HepG2 (cell line): ENCODE data around the gene CTNND2. TPM values are rescaled to one million over a fixed set of nuclear protein-coding genes. Genes with fewer than 3 reads are reported as not detected.

ENCODE experiments used
- ATAC-seq: fragments of 200-7000 bp; cut with Tn5 transposase; 3 replicates; pipeline ENCODE4 v1.9.1; 2020; ENCODE audit warnings: mild to moderate bottlenecking, moderate library complexity
- BruUV-seq: library from RNA; stranded (reverse); fragments of 400-500 nt; replicated peaks from 2 replicates; lab custom pipeline; 2021; lab: Mats Ljungman, UMichigan
- CTCF ChIA-PET: fragments of 300-600 bp; formaldehyde crosslinking; extraction: SDS; loops from one replicate; lab custom pipeline; 2021; ENCODE audit warnings: low total read pairs, inconsistent platforms, low intra/inter-chr PET ratio; lab: Yijun Ruan, JAX
- POLR2A ChIA-PET: fragments of 350-600 bp; sonication (Branson Sonifier 250); formaldehyde crosslinking; loops from one replicate; lab custom pipeline; 2020; ENCODE audit warnings: antibody characterized with exemption, inconsistent platforms; lab: Yijun Ruan, JAX
- DNase-seq: peaks from one replicate; pipeline ENCODE4 v3.0.0-alpha.2; 2015; ENCODE audit warnings: low spot score
- FAIRE-seq: peaks from 3 replicates; lab custom pipeline; 2011; peaks lifted over from hg19 to GRCh38; lab: Jason Lieb, UNC
- H2AFZ ChIP-seq: one replicate; pipeline ENCODE4 v1.6.1; 2011; ENCODE audit warnings: low read length, inconsistent platforms
- H3K27ac ChIP-seq: fragments of 300-600 bp; 3 replicates; pipeline ENCODE4 v1.8.0; 2011; ENCODE audit warnings: mixed run types, mild to moderate bottlenecking, mixed read lengths, low read length, inconsistent platforms; ENCODE audit not compliant: insufficient read depth; ENCODE audit errors: extremely low read length
- H3K27me3 ChIP-seq, 2 experiments: fragments of 200-600 bp in 1 of 2; 2 replicates in 1 of 2; 3 replicates in 1 of 2; pipeline versions ENCODE4 v1.6.0 to v1.8.0; 2011; ENCODE audit warnings: low read length in 2 of 2, mild to moderate bottlenecking in 2 of 2, moderate library complexity in 2 of 2, inconsistent platforms in 1 of 2; ENCODE audit not compliant: insufficient read depth in 2 of 2, control insufficient read depth in 1 of 2
- H3K36me3 ChIP-seq, 2 experiments: fragments of 200-600 bp in 1 of 2; replicated peaks in 1 of 2; 2 replicates in 1 of 2; 3 replicates in 1 of 2; pipeline versions ENCODE4 v1.5.1 to v1.8.0; 2011; ENCODE audit warnings: low read length in 2 of 2, inconsistent platforms in 1 of 2; ENCODE audit not compliant: insufficient read depth in 2 of 2, control insufficient read depth in 1 of 2
- H3K4me1 ChIP-seq: 2 replicates; pipeline ENCODE4 v1.5.1; 2012; ENCODE audit warnings: low read length, inconsistent platforms; ENCODE audit not compliant: insufficient read depth
- H3K4me2 ChIP-seq: 2 replicates; pipeline ENCODE4 v1.6.0; 2011; ENCODE audit warnings: low read depth, low read length, inconsistent platforms
- H3K4me3 ChIP-seq, 3 experiments: fragments of 200-600 bp in 1 of 3; sonication (generic), shearing (Covaris generic) in 1 of 3; replicated peaks in 1 of 3; 2 replicates each; pipeline ENCODE4 v1.5.1; 2011 to 2016; ENCODE audit warnings: low read length in 3 of 3, inconsistent platforms in 2 of 3, low read depth in 2 of 3, mild to moderate bottlenecking in 2 of 3, control low read depth in 1 of 3, mixed read lengths in 1 of 3; ENCODE audit not compliant: insufficient read depth in 1 of 3
- H3K79me2 ChIP-seq: one replicate; pipeline ENCODE4 v1.6.1; 2011; ENCODE audit warnings: low read length, inconsistent platforms; ENCODE audit not compliant: insufficient read depth
- H3K9ac ChIP-seq: 2 replicates; pipeline ENCODE4 v1.6.0; 2011; ENCODE audit warnings: mild to moderate bottlenecking, low read depth, low read length, inconsistent platforms; ENCODE audit not compliant: insufficient read depth
- H3K9me3 ChIP-seq: 2 replicates; pipeline ENCODE4 v1.5.1; 2012; ENCODE audit warnings: mild to moderate bottlenecking, low read length
- H4K20me1 ChIP-seq: 2 replicates; pipeline ENCODE4 v1.6.0; 2011; ENCODE audit warnings: inconsistent platforms, mild to moderate bottlenecking, low read length, moderate library complexity; ENCODE audit not compliant: insufficient read depth
- ARNTL ChIP-seq: sonication (generic); formaldehyde crosslinking; IDR thresholded peaks from 2 replicates; pipeline ENCODE4 v1.4.0; 2020; ENCODE audit warnings: mild to moderate bottlenecking, missing genetic modification reagents
- EZH2 ChIP-seq: conservative IDR thresholded peaks from 2 replicates; pipeline ENCODE4 v1.6.1; 2012; ENCODE audit warnings: mild to moderate bottlenecking, low read depth, low read length, moderate library complexity
- HNF4A ChIP-seq: sonication (generic); formaldehyde crosslinking; IDR thresholded peaks from 2 replicates; pipeline ENCODE4 v1.4.0; 2020; ENCODE audit warnings: missing genetic modification reagents
- NCOA1 ChIP-seq: sonication (generic); formaldehyde crosslinking; IDR thresholded peaks from 2 replicates; pipeline ENCODE4 v1.9.0; 2021; ENCODE audit warnings: missing genetic modification reagents
- NFATC3 ChIP-seq: sonication (generic); formaldehyde crosslinking; IDR thresholded peaks from 2 replicates; pipeline ENCODE4 v1.5.1; 2020; ENCODE audit warnings: mild to moderate bottlenecking, missing genetic modification reagents
- NFKB2 ChIP-seq: sonication (generic); formaldehyde crosslinking; IDR thresholded peaks from 2 replicates; pipeline ENCODE4 v1.4.0; 2020; ENCODE audit warnings: missing genetic modification reagents, borderline replicate concordance
- SP5 ChIP-seq: IDR thresholded peaks from 2 replicates; pipeline ENCODE4 v1.6.1; 2016; ENCODE audit warnings: low read depth, borderline replicate concordance
- SYNCRIP ChIP-seq: fragments of 200-400 bp; formaldehyde crosslinking; IDR thresholded peaks from 2 replicates; pipeline ENCODE4 v1.6.1; 2018; ENCODE audit warnings: mild to moderate bottlenecking, low read depth, low read length; ENCODE audit not compliant: insufficient read depth
- ZFP36L1 ChIP-seq: sonication (generic); formaldehyde crosslinking; IDR thresholded peaks from 2 replicates; pipeline ENCODE4 v1.8.0; 2022; ENCODE audit warnings: mild to moderate bottlenecking, missing genetic modification reagents, moderate library complexity
- ZNF251 ChIP-seq: sonication (generic); formaldehyde crosslinking; IDR thresholded peaks from 2 replicates; pipeline ENCODE4 v1.9.0; 2021; ENCODE audit warnings: mild to moderate bottlenecking, missing genetic modification reagents
- ZNF414 ChIP-seq: sonication (generic); formaldehyde crosslinking; IDR thresholded peaks from 2 replicates; pipeline ENCODE4 v1.5.0; 2020; ENCODE audit warnings: missing genetic modification reagents
- ZNF432 ChIP-seq: sonication (generic); formaldehyde crosslinking; IDR thresholded peaks from 2 replicates; pipeline ENCODE4 v1.5.0; 2020; ENCODE audit warnings: missing genetic modification reagents, mild to moderate bottlenecking, borderline replicate concordance
- ZNF496 ChIP-seq: sonication (generic); formaldehyde crosslinking; IDR thresholded peaks from 2 replicates; pipeline ENCODE4 v1.8.1; 2023; ENCODE audit warnings: mild to moderate bottlenecking, moderate library complexity, missing genetic modification reagents; ENCODE audit not compliant: insufficient replicate concordance
- ZNF557 ChIP-seq: sonication (generic); formaldehyde crosslinking; IDR thresholded peaks from 2 replicates; pipeline ENCODE4 v1.4.0; 2020; ENCODE audit warnings: missing genetic modification reagents
- ZNF777 ChIP-seq: sonication (generic); formaldehyde crosslinking; IDR thresholded peaks from 2 replicates; pipeline ENCODE4 v1.4.0; 2020; ENCODE audit warnings: missing genetic modification reagents
- WGBS: methylation state at CpG from one replicate; pipeline ENCODE4 v1.1.6; 2017; ENCODE audit warnings: low lambda C conversion rate; 5-methylcytosine and 5-hydroxymethylcytosine counted together
- in situ Hi-C: cut with HindIII; loops from 2 replicates; pipeline ENCODE4 v1.10.0; 2017; ENCODE audit warnings: low pct_unique_long_range_greater_than_20kb; ENCODE audit not compliant: extremely low pct_ligation_motif_present
- intact Hi-C: fragments of 100-400 bp; cut with micrococcal nuclease; formaldehyde crosslinking; loops from one replicate; pipeline ENCODE4 v1.10.0; 2022; ENCODE audit not compliant: unreplicated experiment
- polyA plus RNA-seq, 8 experiments: library from polyadenylated mRNA; depleted of rRNA in 3 of 8; stranded (reverse) in 7 of 8; unstranded in 1 of 8; fragments of >200 nt; fragmentation: Illumina TruSeq in 4 of 8; extraction: Trizol in 4 of 8; gene quantifications; 2 replicates each; pipeline versions ENCODE4 v1.2.1 to v1.2.3, GENCODE V29; 2011 to 2016; ENCODE audit warnings: low read depth in 4 of 8, missing spikeins in 1 of 8, mixed read lengths in 1 of 8; ENCODE audit not compliant: insufficient read depth in 1 of 8
- total RNA-seq, 5 experiments: library from RNA; depleted of rRNA; stranded (reverse); fragments of >200 nt; fragmentation: Illumina TruSeq; extraction: Trizol; gene quantifications; 2 replicates each; pipeline ENCODE4 v1.2.3, GENCODE V29; 2016; ENCODE audit warnings: low read depth in 1 of 5
- TF ChIP-seq, protein P1 (sequence below): sonication (generic); formaldehyde crosslinking; conservative IDR thresholded peaks from 2 replicates; pipeline ENCODE4 v1.4.0; 2020; ENCODE audit warnings: mild to moderate bottlenecking, missing genetic modification reagents, moderate library complexity
- TF ChIP-seq, protein P2 (sequence below): sonication (generic); formaldehyde crosslinking; IDR thresholded peaks from 2 replicates; pipeline ENCODE4 v1.4.0; 2020; ENCODE audit warnings: missing genetic modification reagents
- TF ChIP-seq, protein P3 (sequence below): sonication (generic); formaldehyde crosslinking; IDR thresholded peaks from 2 replicates; pipeline ENCODE4 v1.4.0; 2020; ENCODE audit warnings: mild to moderate bottlenecking, missing genetic modification reagents

The CTNND2 gene
- total and polyA plus RNA-seq, 2 of the 13 experiments (the other 11 are each of a cell fraction or from before 2014, with no cell fraction given): not detected

- no peak for TF ChIP-seq ZFP36L1
- TF ChIP-seq, protein P1, sequence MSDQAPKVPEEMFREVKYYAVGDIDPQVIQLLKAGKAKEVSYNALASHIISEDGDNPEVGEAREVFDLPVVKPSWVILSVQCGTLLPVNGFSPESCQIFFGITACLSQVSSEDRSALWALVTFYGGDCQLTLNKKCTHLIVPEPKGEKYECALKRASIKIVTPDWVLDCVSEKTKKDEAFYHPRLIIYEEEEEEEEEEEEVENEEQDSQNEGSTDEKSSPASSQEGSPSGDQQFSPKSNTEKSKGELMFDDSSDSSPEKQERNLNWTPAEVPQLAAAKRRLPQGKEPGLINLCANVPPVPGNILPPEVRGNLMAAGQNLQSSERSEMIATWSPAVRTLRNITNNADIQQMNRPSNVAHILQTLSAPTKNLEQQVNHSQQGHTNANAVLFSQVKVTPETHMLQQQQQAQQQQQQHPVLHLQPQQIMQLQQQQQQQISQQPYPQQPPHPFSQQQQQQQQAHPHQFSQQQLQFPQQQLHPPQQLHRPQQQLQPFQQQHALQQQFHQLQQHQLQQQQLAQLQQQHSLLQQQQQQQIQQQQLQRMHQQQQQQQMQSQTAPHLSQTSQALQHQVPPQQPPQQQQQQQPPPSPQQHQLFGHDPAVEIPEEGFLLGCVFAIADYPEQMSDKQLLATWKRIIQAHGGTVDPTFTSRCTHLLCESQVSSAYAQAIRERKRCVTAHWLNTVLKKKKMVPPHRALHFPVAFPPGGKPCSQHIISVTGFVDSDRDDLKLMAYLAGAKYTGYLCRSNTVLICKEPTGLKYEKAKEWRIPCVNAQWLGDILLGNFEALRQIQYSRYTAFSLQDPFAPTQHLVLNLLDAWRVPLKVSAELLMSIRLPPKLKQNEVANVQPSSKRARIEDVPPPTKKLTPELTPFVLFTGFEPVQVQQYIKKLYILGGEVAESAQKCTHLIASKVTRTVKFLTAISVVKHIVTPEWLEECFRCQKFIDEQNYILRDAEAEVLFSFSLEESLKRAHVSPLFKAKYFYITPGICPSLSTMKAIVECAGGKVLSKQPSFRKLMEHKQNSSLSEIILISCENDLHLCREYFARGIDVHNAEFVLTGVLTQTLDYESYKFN (CRISPR knock-in tag): no peak
- no peak for TF ChIP-seq SP5 (CRISPR knock-in tag)
- TF ChIP-seq, protein P2, sequence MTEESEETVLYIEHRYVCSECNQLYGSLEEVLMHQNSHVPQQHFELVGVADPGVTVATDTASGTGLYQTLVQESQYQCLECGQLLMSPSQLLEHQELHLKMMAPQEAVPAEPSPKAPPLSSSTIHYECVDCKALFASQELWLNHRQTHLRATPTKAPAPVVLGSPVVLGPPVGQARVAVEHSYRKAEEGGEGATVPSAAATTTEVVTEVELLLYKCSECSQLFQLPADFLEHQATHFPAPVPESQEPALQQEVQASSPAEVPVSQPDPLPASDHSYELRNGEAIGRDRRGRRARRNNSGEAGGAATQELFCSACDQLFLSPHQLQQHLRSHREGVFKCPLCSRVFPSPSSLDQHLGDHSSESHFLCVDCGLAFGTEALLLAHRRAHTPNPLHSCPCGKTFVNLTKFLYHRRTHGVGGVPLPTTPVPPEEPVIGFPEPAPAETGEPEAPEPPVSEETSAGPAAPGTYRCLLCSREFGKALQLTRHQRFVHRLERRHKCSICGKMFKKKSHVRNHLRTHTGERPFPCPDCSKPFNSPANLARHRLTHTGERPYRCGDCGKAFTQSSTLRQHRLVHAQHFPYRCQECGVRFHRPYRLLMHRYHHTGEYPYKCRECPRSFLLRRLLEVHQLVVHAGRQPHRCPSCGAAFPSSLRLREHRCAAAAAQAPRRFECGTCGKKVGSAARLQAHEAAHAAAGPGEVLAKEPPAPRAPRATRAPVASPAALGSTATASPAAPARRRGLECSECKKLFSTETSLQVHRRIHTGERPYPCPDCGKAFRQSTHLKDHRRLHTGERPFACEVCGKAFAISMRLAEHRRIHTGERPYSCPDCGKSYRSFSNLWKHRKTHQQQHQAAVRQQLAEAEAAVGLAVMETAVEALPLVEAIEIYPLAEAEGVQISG (CRISPR knock-in tag): no peak
- TF ChIP-seq HNF4A: no peak
- no peak for TF ChIP-seq ZNF496
- TF ChIP-seq EZH2: no peak
These were observed 379.2 kb downstream of the CTNND2 start (continued) for GRCh38 chr5:11525020-11525419.

DNA sequence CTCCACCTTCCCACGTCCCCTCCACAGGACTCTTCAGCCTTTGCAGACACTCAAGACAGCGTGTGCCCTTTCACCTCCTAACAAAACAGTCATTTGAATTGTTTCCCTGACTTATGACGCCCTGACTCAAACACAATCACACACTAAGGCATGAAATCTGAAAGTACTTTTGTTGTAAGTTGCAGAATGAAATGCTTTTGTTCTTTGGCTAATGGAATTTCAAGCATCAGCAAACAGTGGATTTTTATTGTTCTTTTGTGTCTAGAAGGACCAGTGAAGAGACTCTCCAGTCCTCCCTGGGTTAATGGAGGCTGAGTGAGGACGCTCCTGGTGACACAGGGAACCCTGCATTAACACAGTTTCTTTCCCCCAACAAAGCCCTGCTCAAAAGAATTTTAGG lies 380.1 kb downstream of the CTNND2 start:
- no TSS peak for BruUV-seq
- no peak overlapping the region for H3K27ac ChIP-seq
- CTCF ChIA-PET: no interaction called here
- TF ChIP-seq NFATC3 (CRISPR knock-in tag) (no peak), NCOA1 (CRISPR knock-in tag) (no peak), SYNCRIP (no peak), ARNTL (no peak), ZNF414 (no peak), ZNF432 (CRISPR knock-in tag) (no peak), ZNF557 (CRISPR knock-in tag) (no peak), ZNF251 (CRISPR knock-in tag) (no peak), NFKB2 (CRISPR knock-in tag) (no peak), ZNF777 (CRISPR knock-in tag) (no peak)
- TF ChIP-seq, protein P3, sequence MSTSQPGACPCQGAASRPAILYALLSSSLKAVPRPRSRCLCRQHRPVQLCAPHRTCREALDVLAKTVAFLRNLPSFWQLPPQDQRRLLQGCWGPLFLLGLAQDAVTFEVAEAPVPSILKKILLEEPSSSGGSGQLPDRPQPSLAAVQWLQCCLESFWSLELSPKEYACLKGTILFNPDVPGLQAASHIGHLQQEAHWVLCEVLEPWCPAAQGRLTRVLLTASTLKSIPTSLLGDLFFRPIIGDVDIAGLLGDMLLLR (CRISPR knock-in tag): no peak

More for the DNA sequence above, 380.1 kb downstream of the CTNND2 start:
- intact Hi-C loops (no loop called here), in situ Hi-C loops (no loop called here)
- FAIRE-seq (no peak), ATAC-seq (no peak), DNase-seq (no peak)
- H4K20me1 ChIP-seq: no peaks in the 10 kb centered on the region
- no peak overlapping the region for H3K9ac ChIP-seq
- no peak overlapping the region for H3K4me2 ChIP-seq
- H3K9me3 ChIP-seq: no peaks in the 10 kb centered on the region
- H3K79me2 ChIP-seq: no peaks in the 10 kb centered on the region
- no peaks in the 10 kb centered on the region for H3K27me3 ChIP-seq
- no peaks in the 10 kb centered on the region for H3K36me3 ChIP-seq
- no peak overlapping the region for H3K4me3 ChIP-seq
- 13% methylated on average over 4 of the region's 4 CpGs for WGBS
- POLR2A ChIA-PET: no interaction called here
- H2AFZ ChIP-seq: no peak overlapping the region
- H3K4me1 ChIP-seq: peaks cover 6% of the 10 kb centered on the region
